Fibroblast of lung (primary cell): ENCODE results near the gene COPB1.

ENCODE experiments used
- EZH2 ChIP-seq: IDR thresholded peaks from 2 replicates; pipeline ENCODE4 v1.5.1; 2012; ENCODE audit warnings: low read length, control low read depth, mild to moderate bottlenecking; ENCODE audit errors: missing control alignments
- TF ChIP-seq, protein P1 (sequence below), 2 donors: IDR thresholded peaks in 1 of 2; conservative IDR thresholded peaks in 1 of 2; 1 replicate in 1 of 2; 2 replicates in 1 of 2; pipeline ENCODE4 v1.5.1; 2011 to 2012; ENCODE audit warnings: low read length in 2 of 2, control low read depth in 1 of 2, inconsistent platforms in 1 of 2, low read depth in 1 of 2, mild to moderate bottlenecking in 1 of 2

- TF ChIP-seq, protein P1, sequence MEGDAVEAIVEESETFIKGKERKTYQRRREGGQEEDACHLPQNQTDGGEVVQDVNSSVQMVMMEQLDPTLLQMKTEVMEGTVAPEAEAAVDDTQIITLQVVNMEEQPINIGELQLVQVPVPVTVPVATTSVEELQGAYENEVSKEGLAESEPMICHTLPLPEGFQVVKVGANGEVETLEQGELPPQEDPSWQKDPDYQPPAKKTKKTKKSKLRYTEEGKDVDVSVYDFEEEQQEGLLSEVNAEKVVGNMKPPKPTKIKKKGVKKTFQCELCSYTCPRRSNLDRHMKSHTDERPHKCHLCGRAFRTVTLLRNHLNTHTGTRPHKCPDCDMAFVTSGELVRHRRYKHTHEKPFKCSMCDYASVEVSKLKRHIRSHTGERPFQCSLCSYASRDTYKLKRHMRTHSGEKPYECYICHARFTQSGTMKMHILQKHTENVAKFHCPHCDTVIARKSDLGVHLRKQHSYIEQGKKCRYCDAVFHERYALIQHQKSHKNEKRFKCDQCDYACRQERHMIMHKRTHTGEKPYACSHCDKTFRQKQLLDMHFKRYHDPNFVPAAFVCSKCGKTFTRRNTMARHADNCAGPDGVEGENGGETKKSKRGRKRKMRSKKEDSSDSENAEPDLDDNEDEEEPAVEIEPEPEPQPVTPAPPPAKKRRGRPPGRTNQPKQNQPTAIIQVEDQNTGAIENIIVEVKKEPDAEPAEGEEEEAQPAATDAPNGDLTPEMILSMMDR (conservative IDR thresholded peaks at IDR 0.05 in 1 of 2, IDR thresholded peaks at IDR 0.05 in 1 of 2; ENCODE audit: low read depth in 1 of 2, low read length in 2 of 2) = no peak
- no peak for TF ChIP-seq EZH2
These were observed 89.7 kb downstream of the COPB1 start for GRCh38 chr11:14409891-14410290.
